IMR-90 (cell line): ENCODE results near the gene SH3GLB2. TPM values are rescaled to one million over a fixed set of nuclear protein-coding genes. Genes with fewer than 3 reads are reported as not detected.

Source experiments
- polyA plus RNA-seq, 3 experiments: library from polyadenylated mRNA; depleted of rRNA; stranded (reverse); fragments of >200 nt; gene quantifications; 2 replicates each; pipeline ENCODE4 v1.2.3, GENCODE V29; 2012; ENCODE audit warnings: low replicate concordance in 1 of 3
- total RNA-seq: library from RNA; depleted of rRNA; stranded (reverse); fragments of >200 nt; gene quantifications from 2 replicates; pipeline ENCODE4 v1.2.3, GENCODE V29; 2012; rRNA removed

Gene SH3GLB2
- total and polyA plus RNA-seq, 2 of the 4 experiments (the other 2 are of a cell fraction) = 36.4 to 68.4 TPM

Other genes starting within 250 kb of the SH3GLB2 start
- 7.2 and 9.1 TPM in 2 replicates for gene TBC1D13, start 241.1 kb downstream of the SH3GLB2 start, total RNA-seq
- 25.0 and 26.4 TPM in 2 replicates for gene TBC1D13, start 241.1 kb downstream of the SH3GLB2 start, polyA plus RNA-seq (2012; rRNA removed)
- gene ENDOG, start 209.8 kb downstream of the SH3GLB2 start, total RNA-seq = 9.9 and 11.7 TPM in 2 replicates
- 16.2 and 27.2 TPM in 2 replicates for gene ENDOG, start 209.8 kb downstream of the SH3GLB2 start, polyA plus RNA-seq (2012; rRNA removed)
- 15.8 and 17.9 TPM in 2 replicates for gene SPOUT1, start 198.5 kb downstream of the SH3GLB2 start, total RNA-seq
- 27.8 and 30.2 TPM in 2 replicates for gene SPOUT1, start 198.5 kb downstream of the SH3GLB2 start, polyA plus RNA-seq (2012; rRNA removed)
- gene KYAT1, start 146.4 kb downstream of the SH3GLB2 start, total RNA-seq = 5.8 and 6.8 TPM in 2 replicates
- gene KYAT1, start 146.4 kb downstream of the SH3GLB2 start, polyA plus RNA-seq (2012; rRNA removed) = 8.8 and 9.5 TPM in 2 replicates
- 42.8 and 45.8 TPM in 2 replicates for gene LRRC8A, start 146.2 kb downstream of the SH3GLB2 start, total RNA-seq
- 60.9 and 71.7 TPM in 2 replicates for gene LRRC8A, start 146.2 kb downstream of the SH3GLB2 start, polyA plus RNA-seq (2012; rRNA removed)
- 2.2 and 3.3 TPM in 2 replicates for gene PHYHD1, start 107.3 kb downstream of the SH3GLB2 start, total RNA-seq
- 8.4 and 10.0 TPM in 2 replicates for gene PHYHD1, start 107.3 kb downstream of the SH3GLB2 start, polyA plus RNA-seq (2012; rRNA removed)
- 26.4 and 30.8 TPM in 2 replicates for gene DOLK, start 80.7 kb downstream of the SH3GLB2 start, total RNA-seq
- 23.2 and 25.4 TPM in 2 replicates for gene DOLK, start 80.7 kb downstream of the SH3GLB2 start, polyA plus RNA-seq (2012; rRNA removed)
- 52.5 and 59.1 TPM in 2 replicates for gene NUP188, start 80.6 kb downstream of the SH3GLB2 start, total RNA-seq
- 53.0 and 57.0 TPM in 2 replicates for gene NUP188, start 80.6 kb downstream of the SH3GLB2 start, polyA plus RNA-seq (2012; rRNA removed)
- 9.7 and 12.5 TPM in 2 replicates for gene MIGA2, start 8.3 kb upstream of the SH3GLB2 start, total RNA-seq
- 25.3 and 25.9 TPM in 2 replicates for gene MIGA2, start 8.3 kb upstream of the SH3GLB2 start, polyA plus RNA-seq (2012; rRNA removed)
- 6.7 and 7.0 TPM in 2 replicates for gene DOLPP1, start 52.8 kb upstream of the SH3GLB2 start, total RNA-seq
- gene DOLPP1, start 52.8 kb upstream of the SH3GLB2 start, polyA plus RNA-seq (2012; rRNA removed) = 16.5 and 17.1 TPM in 2 replicates
- 18.8 and 19.7 TPM in 2 replicates for gene CRAT, start 82.5 kb upstream of the SH3GLB2 start, total RNA-seq
- 41.6 and 44.2 TPM in 2 replicates for gene CRAT, start 82.5 kb upstream of the SH3GLB2 start, polyA plus RNA-seq (2012; rRNA removed)
- gene PTPA, start 83.1 kb upstream of the SH3GLB2 start, total RNA-seq = 93.6 and 124 TPM in 2 replicates
- gene PTPA, start 83.1 kb upstream of the SH3GLB2 start, polyA plus RNA-seq (2012; rRNA removed) = 141 and 149 TPM in 2 replicates
- gene IER5L, start 149.9 kb upstream of the SH3GLB2 start, total RNA-seq = 12.5 and 14.4 TPM in 2 replicates
- gene IER5L, start 149.9 kb upstream of the SH3GLB2 start, polyA plus RNA-seq (2012; rRNA removed) = 13.4 and 21.0 TPM in 2 replicates